ENCODE measurements around the gene MPDZ.

- TF ChIP-seq EZH2 (IDR thresholded peaks at IDR 0.05; ENCODE audit: borderline replicate concordance, low read length) (no peak), CTCF (IDR thresholded peaks at IDR 0.05; ENCODE audit: low read length) (no peak)
Measured at GRCh38 chr9:13131416-13131815, 148.1 kb downstream of the MPDZ start.

Measured in OCI-LY1 (cell line).